HepG2 (cell line): ENCODE results near the gene RETN. TPM values are rescaled to one million over a fixed set of nuclear protein-coding genes. Genes with fewer than 3 reads are reported as not detected.

Experiments used
- ARNT ChIP-seq: fragments of 450-650 bp; IDR thresholded peaks from 2 replicates; pipeline ENCODE4 v1.6.1; 2017
- CAMTA2 ChIP-seq: sonication (generic); formaldehyde crosslinking; IDR thresholded peaks from 2 replicates; pipeline ENCODE4 v1.4.0; 2020; ENCODE audit warnings: mild to moderate bottlenecking, missing genetic modification reagents, borderline replicate concordance
- CBX1 ChIP-seq: IDR thresholded peaks from one replicate; pipeline ENCODE4 v1.6.1; 2016; ENCODE audit warnings: antibody characterized with exemption, low read depth
- DR1 ChIP-seq: sonication (generic); formaldehyde crosslinking; IDR thresholded peaks from 2 replicates; pipeline ENCODE4 v1.8.0; 2021; ENCODE audit warnings: mild to moderate bottlenecking, missing genetic modification reagents, inconsistent platforms
- HCFC1 ChIP-seq: fragments of 150-350 bp; IDR thresholded peaks from 2 replicates; pipeline ENCODE4 v1.6.1; 2014; ENCODE audit warnings: low read depth, low read length
- JARID2 ChIP-seq: sonication (generic); formaldehyde crosslinking; IDR thresholded peaks from 2 replicates; pipeline ENCODE4 v1.8.1; 2023; ENCODE audit warnings: missing genetic modification reagents, inconsistent platforms; ENCODE audit not compliant: insufficient replicate concordance
- NR2F6 ChIP-seq, 2 experiments: IDR thresholded peaks; 2 replicates each; pipeline ENCODE4 v1.6.1; 2016; ENCODE audit warnings: antibody characterized with exemption in 1 of 2, mild to moderate bottlenecking in 1 of 2
- RBAK ChIP-seq: sonication (generic); formaldehyde crosslinking; IDR thresholded peaks from 2 replicates; pipeline ENCODE4 v1.5.1; 2020; ENCODE audit warnings: mild to moderate bottlenecking, missing genetic modification reagents
- RNF219 ChIP-seq: sonication (generic); formaldehyde crosslinking; IDR thresholded peaks from 2 replicates; pipeline ENCODE4 v1.5.0; 2020; ENCODE audit warnings: mild to moderate bottlenecking, missing genetic modification reagents
- RORA ChIP-seq: sonication (generic); formaldehyde crosslinking; IDR thresholded peaks from 2 replicates; pipeline ENCODE4 v1.5.0; 2020; ENCODE audit warnings: mild to moderate bottlenecking, missing genetic modification reagents, moderate library complexity
- RXRA ChIP-seq: sonication (generic); formaldehyde crosslinking; IDR thresholded peaks from 2 replicates; pipeline ENCODE4 v1.5.1; 2020; ENCODE audit warnings: missing genetic modification reagents
- SCMH1 ChIP-seq: sonication (generic); formaldehyde crosslinking; IDR thresholded peaks from 2 replicates; pipeline ENCODE4 v1.9.0; 2021; ENCODE audit warnings: missing genetic modification reagents, mild to moderate bottlenecking, borderline replicate concordance
- TAF1 ChIP-seq: sonication (generic); formaldehyde crosslinking; IDR thresholded peaks from 2 replicates; pipeline ENCODE4 v1.4.0; 2020; ENCODE audit warnings: missing genetic modification reagents
- ZBTB44 ChIP-seq: sonication (generic); formaldehyde crosslinking; IDR thresholded peaks from 2 replicates; pipeline ENCODE4 v1.4.0; 2020; ENCODE audit warnings: missing genetic modification reagents
- ZNF296 ChIP-seq: sonication (generic); formaldehyde crosslinking; conservative IDR thresholded peaks from 2 replicates; pipeline ENCODE4 v1.5.0; 2020; ENCODE audit warnings: mild to moderate bottlenecking, missing genetic modification reagents
- ZNF607 ChIP-seq: sonication (generic); formaldehyde crosslinking; IDR thresholded peaks from 2 replicates; pipeline ENCODE4 v1.5.1; 2020; ENCODE audit warnings: missing genetic modification reagents, mild to moderate bottlenecking, borderline replicate concordance
- ZZZ3 ChIP-seq: sonication (generic); formaldehyde crosslinking; IDR thresholded peaks from 2 replicates; pipeline ENCODE4 v1.4.0; 2020; ENCODE audit warnings: missing genetic modification reagents, mild to moderate bottlenecking, borderline replicate concordance
- polyA plus RNA-seq, 8 experiments: library from polyadenylated mRNA; depleted of rRNA in 3 of 8; stranded (reverse) in 7 of 8; unstranded in 1 of 8; fragments of >200 nt; fragmentation: Illumina TruSeq in 4 of 8; extraction: Trizol in 4 of 8; gene quantifications; 2 replicates each; pipeline versions ENCODE4 v1.2.1 to v1.2.3, GENCODE V29; 2011 to 2016; ENCODE audit warnings: low read depth in 4 of 8, missing spikeins in 1 of 8, mixed read lengths in 1 of 8; ENCODE audit not compliant: insufficient read depth in 1 of 8
- total RNA-seq, 5 experiments: library from RNA; depleted of rRNA; stranded (reverse); fragments of >200 nt; fragmentation: Illumina TruSeq; extraction: Trizol; gene quantifications; 2 replicates each; pipeline ENCODE4 v1.2.3, GENCODE V29; 2016; ENCODE audit warnings: low read depth in 1 of 5
- TF ChIP-seq, protein P1 (sequence below): sonication (generic); formaldehyde crosslinking; IDR thresholded peaks from 2 replicates; pipeline ENCODE4 v1.8.0; 2022; ENCODE audit warnings: missing genetic modification reagents, mild to moderate bottlenecking, borderline replicate concordance
- TF ChIP-seq, protein P2 (sequence below): sonication (generic); formaldehyde crosslinking; IDR thresholded peaks from 2 replicates; pipeline ENCODE4 v1.5.0; 2020; ENCODE audit warnings: missing genetic modification reagents, mild to moderate bottlenecking, borderline replicate concordance
- TF ChIP-seq, protein P3 (sequence below): sonication (generic); formaldehyde crosslinking; IDR thresholded peaks from 2 replicates; pipeline ENCODE4 v1.8.1; 2022; ENCODE audit warnings: low read depth, mild to moderate bottlenecking, missing genetic modification reagents

RETN gene
- total and polyA plus RNA-seq, 2 of the 13 experiments (the other 11 are each of a cell fraction or from before 2014, with no cell fraction given), result not detected

GRCh38 chr19:7652061-7652641 is 16.7 kb upstream of the RETN start (continued):
- TF ChIP-seq, protein P1, sequence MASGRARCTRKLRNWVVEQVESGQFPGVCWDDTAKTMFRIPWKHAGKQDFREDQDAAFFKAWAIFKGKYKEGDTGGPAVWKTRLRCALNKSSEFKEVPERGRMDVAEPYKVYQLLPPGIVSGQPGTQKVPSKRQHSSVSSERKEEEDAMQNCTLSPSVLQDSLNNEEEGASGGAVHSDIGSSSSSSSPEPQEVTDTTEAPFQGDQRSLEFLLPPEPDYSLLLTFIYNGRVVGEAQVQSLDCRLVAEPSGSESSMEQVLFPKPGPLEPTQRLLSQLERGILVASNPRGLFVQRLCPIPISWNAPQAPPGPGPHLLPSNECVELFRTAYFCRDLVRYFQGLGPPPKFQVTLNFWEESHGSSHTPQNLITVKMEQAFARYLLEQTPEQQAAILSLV (CRISPR knock-in tag), result no peak
- TF ChIP-seq ZBTB44 (no peak), ZZZ3 (no peak), HCFC1 (no peak), NR2F6 (IDR thresholded peaks at IDR 0.05) (peak; percentile 87), NR2F6 (CRISPR knock-in tag; IDR thresholded peaks at IDR 0.05) (peak; percentile 86), RXRA (peak; percentile 99), ZNF296 (no peak), RBAK (no peak), TAF1 (CRISPR knock-in tag) (no peak), ARNT (no peak), CAMTA2 (no peak), ZNF607 (CRISPR knock-in tag) (peak; percentile 46; the same call in 1 of the 2 replicates), DR1 (CRISPR knock-in tag) (no peak), CBX1 (no peak), RNF219 (CRISPR knock-in tag) (no peak), JARID2 (CRISPR knock-in tag) (peak; percentile 28), SCMH1 (CRISPR knock-in tag) (no peak), RORA (CRISPR knock-in tag) (0 out of 2 replicates have a peak, but pooled peaks have one; percentile 75)
- TF ChIP-seq, protein P2, sequence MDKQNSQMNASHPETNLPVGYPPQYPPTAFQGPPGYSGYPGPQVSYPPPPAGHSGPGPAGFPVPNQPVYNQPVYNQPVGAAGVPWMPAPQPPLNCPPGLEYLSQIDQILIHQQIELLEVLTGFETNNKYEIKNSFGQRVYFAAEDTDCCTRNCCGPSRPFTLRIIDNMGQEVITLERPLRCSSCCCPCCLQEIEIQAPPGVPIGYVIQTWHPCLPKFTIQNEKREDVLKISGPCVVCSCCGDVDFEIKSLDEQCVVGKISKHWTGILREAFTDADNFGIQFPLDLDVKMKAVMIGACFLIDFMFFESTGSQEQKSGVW (CRISPR knock-in tag), result no peak; the same call in 1 of the 2 replicates
- TF ChIP-seq, protein P3, sequence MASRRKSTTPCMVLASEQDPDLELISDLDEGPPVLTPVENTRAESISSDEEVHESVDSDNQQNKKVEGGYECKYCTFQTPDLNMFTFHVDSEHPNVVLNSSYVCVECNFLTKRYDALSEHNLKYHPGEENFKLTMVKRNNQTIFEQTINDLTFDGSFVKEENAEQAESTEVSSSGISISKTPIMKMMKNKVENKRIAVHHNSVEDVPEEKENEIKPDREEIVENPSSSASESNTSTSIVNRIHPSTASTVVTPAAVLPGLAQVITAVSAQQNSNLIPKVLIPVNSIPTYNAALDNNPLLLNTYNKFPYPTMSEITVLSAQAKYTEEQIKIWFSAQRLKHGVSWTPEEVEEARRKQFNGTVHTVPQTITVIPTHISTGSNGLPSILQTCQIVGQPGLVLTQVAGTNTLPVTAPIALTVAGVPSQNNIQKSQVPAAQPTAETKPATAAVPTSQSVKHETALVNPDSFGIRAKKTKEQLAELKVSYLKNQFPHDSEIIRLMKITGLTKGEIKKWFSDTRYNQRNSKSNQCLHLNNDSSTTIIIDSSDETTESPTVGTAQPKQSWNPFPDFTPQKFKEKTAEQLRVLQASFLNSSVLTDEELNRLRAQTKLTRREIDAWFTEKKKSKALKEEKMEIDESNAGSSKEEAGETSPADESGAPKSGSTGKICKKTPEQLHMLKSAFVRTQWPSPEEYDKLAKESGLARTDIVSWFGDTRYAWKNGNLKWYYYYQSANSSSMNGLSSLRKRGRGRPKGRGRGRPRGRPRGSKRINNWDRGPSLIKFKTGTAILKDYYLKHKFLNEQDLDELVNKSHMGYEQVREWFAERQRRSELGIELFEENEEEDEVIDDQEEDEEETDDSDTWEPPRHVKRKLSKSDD, result no peak
